NCI-H1048 (cell line): Measurements from ENCODE around the gene MYCL.

ENCODE experiments used
- DNase-seq: peaks from one replicate; lab custom pipeline; 2025; lab: John Stamatoyannopoulos, UW

MYCL gene

DNA sequence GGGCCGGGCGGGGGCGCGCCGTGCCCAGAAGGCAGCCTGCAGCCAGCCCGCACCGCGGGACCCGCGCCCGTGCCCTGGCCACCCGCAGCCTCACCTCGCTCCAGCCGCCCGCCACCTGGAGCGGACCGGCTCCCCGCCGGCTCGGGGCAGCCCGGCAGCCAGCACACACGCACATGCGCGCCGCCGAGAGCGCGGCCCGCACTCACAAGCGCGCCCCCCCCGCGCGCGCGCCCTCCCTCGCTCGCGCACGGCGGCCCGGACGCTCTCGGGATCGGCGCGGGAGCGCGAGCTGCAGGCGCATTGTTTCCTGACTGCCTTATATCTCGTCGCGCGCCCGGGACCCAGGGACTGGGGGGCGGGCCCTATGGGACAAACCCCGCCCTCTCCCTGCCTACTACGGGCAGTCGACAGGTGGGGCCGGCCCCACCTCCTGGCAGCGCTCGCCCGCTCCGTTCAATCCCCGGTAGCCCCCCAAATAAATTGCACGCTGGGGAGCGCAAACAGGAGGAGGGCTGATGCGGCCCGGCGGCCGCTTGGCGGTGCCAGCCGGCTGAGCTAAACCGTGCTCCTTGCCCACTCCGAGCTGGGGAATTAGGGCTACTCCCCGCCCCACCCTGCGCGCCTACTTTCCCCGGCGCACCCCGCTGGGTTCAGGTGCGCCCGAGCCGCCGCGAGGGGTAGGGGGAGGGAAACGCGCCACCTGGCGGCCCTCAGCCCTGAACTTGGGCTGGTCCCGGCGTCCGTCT, at the start of gene MYCL:
Gene MYCL, minus strand, starts transcription at position 204 of the 746 bp plus-strand sequence. CDS start 483 bp downstream, outside the sequence.
- peak; percentile 54 for DNase-seq

- no peak for DNase-seq
These were observed 48.2 kb upstream of the MYCL start for GRCh38 chr1:39949891-39950290.

DNA sequence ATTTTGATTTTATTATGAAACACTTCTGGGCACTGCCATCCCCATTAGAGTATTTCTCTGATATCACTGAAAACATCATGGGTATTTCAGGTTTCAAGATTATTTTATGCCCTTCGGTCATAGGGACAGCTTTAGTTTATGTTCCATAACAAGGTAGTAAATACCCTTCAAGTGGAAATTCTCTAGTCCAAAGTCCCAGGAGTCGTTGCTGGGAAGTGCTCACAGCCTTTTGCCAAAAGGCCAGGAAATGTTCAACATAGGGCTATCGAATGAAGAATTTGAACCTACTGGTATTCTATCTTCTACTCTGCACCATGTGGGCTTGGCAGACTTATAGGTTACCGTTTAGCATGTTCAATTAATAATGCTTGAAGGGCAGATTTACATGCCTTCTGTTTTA, 45.5 kb upstream of the MYCL start:
- DNase-seq: no peak

DNA sequence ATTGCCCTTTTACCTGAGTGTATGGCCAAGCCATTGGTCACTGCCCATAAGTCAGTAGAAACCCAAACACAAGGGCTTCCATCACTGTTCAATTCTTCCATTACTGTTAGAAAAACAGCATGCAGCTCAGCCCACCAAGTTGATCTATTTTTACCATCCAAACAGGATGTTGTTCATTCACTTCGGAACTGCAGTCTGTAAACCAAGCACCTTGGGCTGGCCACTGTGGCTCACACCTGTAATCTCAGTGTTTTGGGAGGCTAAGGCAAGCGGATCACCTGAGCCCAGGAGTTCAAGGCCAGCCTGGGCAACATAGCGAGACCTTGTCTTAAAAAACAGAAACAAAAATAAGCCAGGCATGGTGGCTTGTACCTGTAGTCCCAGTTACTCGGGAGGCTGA, 44.5 kb upstream of the MYCL start:
- no peak for DNase-seq

GRCh38 chr1:39944410-39945112, 42.8 kb upstream of the MYCL start:
- DNase-seq: no peak

- no peak for DNase-seq
These were observed 42.0 kb upstream of the MYCL start for GRCh38 chr1:39943471-39944290.

DNA sequence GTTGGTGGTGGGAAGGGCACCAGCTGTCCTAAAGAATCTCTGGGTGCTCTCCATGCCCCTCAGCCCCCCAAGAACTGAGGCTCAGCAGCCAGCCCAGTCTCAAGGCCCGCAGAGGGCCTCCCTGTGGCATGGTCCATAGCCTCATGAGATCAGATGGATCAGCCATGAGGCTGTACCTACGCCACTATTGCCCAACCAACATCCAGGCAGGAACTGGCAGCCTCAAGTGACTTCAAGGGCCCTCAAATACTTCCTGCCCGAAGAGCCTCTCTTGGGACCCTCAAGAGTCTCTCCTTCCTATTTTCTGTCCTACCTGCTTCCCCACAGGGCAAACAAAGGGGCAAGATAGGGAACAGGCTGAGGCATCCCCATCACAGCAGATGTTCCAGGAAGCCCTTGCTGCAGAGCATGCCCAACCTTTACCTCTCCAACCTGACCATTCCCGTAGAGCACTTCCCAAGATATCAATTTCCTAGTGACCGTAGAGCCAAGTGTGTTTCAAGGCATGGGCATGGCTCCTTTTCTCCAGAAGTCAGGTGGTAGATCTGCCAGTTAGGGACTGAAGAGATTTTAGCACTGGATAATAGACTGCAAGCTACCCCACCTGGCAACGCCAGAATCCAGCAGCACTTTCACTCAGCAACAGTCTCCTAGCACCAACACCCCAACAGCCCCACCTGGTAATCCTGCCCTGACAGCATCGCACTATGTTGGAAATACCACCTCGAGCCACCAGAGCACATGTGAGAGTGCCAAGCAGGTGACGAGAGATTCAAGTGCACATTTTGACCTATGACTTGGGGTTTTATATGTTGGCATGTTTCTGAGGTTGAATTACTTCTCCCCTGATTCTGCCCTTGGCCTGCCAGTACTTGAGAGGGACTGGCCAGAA, 39.5 kb upstream of the MYCL start:
- no peak for DNase-seq

DNA sequence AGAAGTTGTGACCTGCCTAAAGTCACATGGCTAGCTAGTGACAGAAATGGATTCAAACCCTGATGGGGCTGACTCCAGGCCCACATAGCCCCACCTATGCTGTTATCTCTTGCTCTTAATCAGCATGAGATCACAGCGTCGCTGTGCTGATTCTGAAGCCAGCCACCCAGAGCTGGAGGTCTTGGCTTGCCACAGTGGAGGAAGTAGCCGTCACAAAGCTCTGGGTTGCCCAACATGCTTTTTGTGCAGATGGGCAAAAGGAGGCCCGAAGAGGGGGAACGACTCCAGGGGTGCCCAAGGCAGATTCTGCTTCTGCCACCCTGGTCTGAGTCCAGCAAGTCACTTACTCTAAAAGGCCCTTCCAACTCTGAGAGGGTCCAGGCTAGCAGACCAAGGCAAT, 38.5 kb upstream of the MYCL start:
- DNase-seq: no peak

DNA sequence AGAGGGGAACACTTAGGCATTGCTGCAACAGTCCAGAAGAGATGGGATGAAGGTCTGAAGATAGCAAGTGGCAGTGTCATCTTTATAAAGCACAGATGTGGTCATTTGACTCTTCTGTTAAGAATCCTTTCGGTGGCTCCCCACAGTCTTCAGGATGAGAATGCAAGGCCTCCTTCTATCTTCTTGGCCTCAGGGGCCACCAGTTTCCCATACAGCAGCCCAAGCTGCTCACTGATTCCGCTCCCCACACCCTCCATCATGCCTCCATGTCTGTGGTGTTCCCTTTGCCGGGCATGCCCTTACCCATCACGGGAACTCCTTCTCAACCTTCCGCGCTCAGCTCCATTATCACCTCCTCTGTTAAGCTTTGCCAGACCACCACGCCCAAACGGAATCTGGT, 37.1 kb upstream of the MYCL start:
- no peak for DNase-seq

- DNase-seq: no peak
These were observed 35.2 kb upstream of the MYCL start for GRCh38 chr1:39936724-39937491.

GRCh38 chr1:39933956-39934941, 32.5 kb upstream of the MYCL start:
- no peak for DNase-seq

DNA sequence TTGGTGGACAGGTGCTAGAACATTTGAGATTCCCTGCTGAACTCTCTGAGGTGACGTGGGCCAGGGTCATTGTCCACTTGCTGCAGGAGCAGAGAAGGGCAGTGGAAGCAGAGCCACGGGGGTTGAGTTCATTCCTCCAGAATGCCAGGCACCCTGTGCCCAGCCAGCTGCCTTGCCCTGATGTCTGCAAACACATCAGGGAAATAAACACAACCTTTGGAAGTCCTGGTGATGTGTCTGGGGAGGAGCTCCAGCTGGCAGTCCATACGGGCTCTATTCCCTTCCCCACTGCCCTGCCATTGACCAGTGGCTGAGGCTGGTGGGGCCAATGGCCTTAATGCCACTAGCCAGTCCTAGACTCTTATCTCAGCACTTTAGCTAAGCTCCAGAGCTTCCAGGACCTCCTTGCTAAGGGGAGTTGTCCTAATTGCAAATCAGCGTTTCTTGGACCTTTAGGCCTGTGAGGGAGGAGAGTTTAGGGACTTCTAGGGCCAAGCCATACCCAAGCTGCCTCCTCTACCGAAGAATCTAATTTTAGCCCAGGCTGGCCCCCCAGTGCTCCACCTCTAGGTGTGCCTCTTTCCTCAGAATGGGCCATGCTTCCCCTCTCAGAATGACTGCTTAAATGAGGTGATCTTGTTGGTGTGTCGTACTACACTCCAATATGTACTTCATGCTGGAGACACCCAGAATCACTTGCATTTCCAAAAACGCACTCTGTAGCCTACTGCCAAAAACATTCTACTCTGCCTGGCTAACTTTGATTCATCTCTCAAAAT, 27.3 kb upstream of the MYCL start:
- DNase-seq: no peak

GRCh38 chr1:39927538-39927937, 25.8 kb upstream of the MYCL start:
- no peak for DNase-seq

DNA sequence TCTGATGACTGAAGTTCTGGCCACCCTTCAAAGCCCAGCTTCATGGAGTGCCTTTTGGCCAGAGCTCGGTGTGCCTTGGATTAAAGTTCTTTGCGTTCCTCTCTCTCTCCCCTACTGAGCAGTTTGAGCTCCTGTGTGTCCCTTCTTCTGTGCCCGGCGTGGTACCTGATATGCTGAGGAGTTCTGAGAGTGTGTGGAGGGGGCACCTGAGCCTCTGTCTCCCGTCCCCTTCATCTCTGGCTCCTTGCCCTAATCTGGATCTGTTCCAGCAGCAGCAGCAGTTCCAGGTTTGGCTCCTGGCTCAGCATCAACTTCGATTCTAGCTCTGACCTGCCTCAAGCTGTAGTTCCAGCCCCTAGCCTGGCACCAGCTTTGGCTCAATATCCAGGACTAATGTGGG, 25.1 kb upstream of the MYCL start:
- no peak for DNase-seq

DNA sequence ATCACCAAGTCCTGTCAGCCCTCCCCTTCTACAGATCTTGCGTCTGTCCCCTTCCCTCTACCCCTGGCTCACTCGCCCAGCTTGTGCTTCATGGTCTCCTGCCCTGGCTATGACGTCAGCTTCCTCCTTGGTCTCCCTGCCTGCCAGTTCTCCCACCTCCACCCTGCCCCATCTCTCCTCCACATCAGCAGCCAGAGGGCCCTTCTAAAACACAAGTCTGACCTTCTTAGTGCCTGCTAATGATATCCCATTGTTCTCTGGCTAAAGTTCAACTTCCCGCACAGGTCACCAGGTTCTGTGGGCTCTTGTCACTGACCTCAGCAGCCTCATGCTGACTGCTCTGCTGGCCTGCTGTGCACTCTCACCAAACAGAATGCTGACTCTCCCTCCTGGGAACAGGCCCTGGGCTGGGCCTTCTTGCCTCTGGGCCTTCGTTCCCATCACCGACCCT, 24.7 kb upstream of the MYCL start:
- no peak for DNase-seq

- no peak for DNase-seq
These were observed 24.1 kb upstream of the MYCL start for GRCh38 chr1:39925721-39926342.

DNA sequence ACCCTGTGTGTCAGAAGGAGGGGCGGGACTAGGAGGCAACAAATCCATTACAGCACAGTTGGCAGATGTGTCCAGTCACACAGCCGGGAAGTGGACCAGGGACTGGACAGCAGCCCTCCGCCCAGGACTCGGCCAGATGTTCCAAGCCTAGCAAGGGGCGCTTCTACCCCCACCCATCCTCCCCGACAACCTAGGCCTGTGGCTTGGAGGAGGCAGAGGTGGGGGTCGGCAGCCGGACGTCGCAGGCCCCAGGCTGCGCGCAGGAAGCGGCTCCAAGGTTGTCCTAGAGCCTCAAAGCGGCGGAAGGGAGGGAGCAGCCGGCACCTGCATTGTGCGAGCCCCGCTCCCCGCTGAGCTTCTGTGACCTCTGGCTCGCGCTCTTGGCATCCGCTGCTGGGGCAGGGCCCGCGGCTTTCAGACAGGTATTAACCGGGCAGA, 20.6 kb upstream of the MYCL start:
- DNase-seq: no peak

GRCh38 chr1:39919545-39919944, 17.8 kb upstream of the MYCL start:
- DNase-seq: no peak
